Posterior vena cava (tissue), 2 donors: ENCODE measurements around the gene STRIP2. TPM values are rescaled to one million over a fixed set of nuclear protein-coding genes. Genes with fewer than 3 reads are reported as not detected.

ENCODE experiments used
- total RNA-seq, 2 donors: library from RNA; stranded (reverse); fragmentation: NEBNext Ultra II Directional; extraction: Animal tissue kit (Norgen Biotek cat#: 25700); gene quantifications; one replicate each; pipeline ENCODE4 v1.2.1, GENCODE V29; 2021
- donor health status: DM: yes; HTN: yes; CAD: no.
- donor health status: DM: yes; HTN: yes; CAD: no.

The STRIP2 gene
- total RNA-seq, 2 donors from 2014 or later = 0.28 to 0.33 TPM

Other genes starting within 250 kb of the STRIP2 start
- gene SMO, start 245.8 kb upstream of the STRIP2 start, total RNA-seq = 1 to 10 TPM; 7.4 to 8.5 TPM
- gene AHCYL2, start 209.4 kb upstream of the STRIP2 start, total RNA-seq = 10 to 100 TPM; 11.2 to 13.6 TPM
- not detected for gene SMKR1, start 68.1 kb downstream of the STRIP2 start, total RNA-seq
- 10 to 100 TPM; 11.7 to 13.8 TPM for gene NRF1, start 177.3 kb downstream of the STRIP2 start, total RNA-seq